Pancreas (tissue), 10 donors: ENCODE measurements around the gene PHKA1. TPM values are rescaled to one million over a fixed set of nuclear protein-coding genes. Genes with fewer than 3 reads are reported as not detected.

Experiments
- ATAC-seq, 4 donors: fragments of 200-7000 bp; cut with Tn5 transposase; one replicate each; pipeline versions ENCODE4 v1.8.0 to v1.9.1; 2020; ENCODE audit warnings: mild to moderate bottlenecking in 4 of 4, moderate library complexity in 4 of 4
- DNase-seq, 6 donors: peaks; one replicate each; pipeline ENCODE4 v3.0.0-alpha.2; 2020
- FAIRE-seq: peaks from 2 replicates; lab custom pipeline; 2012; peaks lifted over from hg19 to GRCh38; lab: Jason Lieb, UNC
- H3K27ac ChIP-seq, 4 donors: fragments of 200-600 bp; sonication (generic); 1 replicate in 3 of 4; 2 replicates in 1 of 4; pipeline versions ENCODE4 v1.5.0 to v1.8.0; 2020
- H3K27me3 ChIP-seq, 4 donors: fragments of 200-600 bp; one replicate each; pipeline ENCODE4 v1.8.0; 2021
- H3K36me3 ChIP-seq, 3 donors: fragments of 200-600 bp; sonication (generic) in 1 of 3; one replicate each; pipeline versions ENCODE4 v1.5.0 to v1.8.0; 2020 to 2021
- H3K4me1 ChIP-seq, 3 donors: fragments of 200-600 bp; one replicate each; pipeline ENCODE4 v1.8.0; 2021
- H3K4me3 ChIP-seq, 4 donors: fragments of 200-600 bp; sonication (generic) in 2 of 4; one replicate each; pipeline versions ENCODE4 v1.5.0 to v1.8.0; 2020 to 2021
- H3K9me3 ChIP-seq, 4 donors: fragments of 200-600 bp; one replicate each; pipeline ENCODE4 v1.8.0; 2021
- WGBS, 2 donors: extraction: QIAGEN DNeasy Blood & Tissue Kit; methylation state at CpG; one replicate each; pipeline ENCODE4 v1.1.7; 2013; 5-methylcytosine and 5-hydroxymethylcytosine counted together
- intact Hi-C, 3 donors: fragments of 100-400 bp; cut with DNase I; formaldehyde crosslinking; loops; one replicate each; pipeline versions ENCODE4 v1.11.1 to v1.14.2; 2022
- polyA plus RNA-seq, 2 donors: library from polyadenylated mRNA; stranded (reverse); fragments of 200-250 nt; gene quantifications; one replicate each; pipeline ENCODE4 v1.2.3, GENCODE V29; 2013
- total RNA-seq, 6 donors: library from RNA; stranded (reverse); fragmentation: NEBNext Ultra II Directional in 4 of 6; extraction: Animal tissue kit (Norgen Biotek cat#: 25700) in 4 of 6; gene quantifications; one replicate each; pipeline versions ENCODE4 v1.2.1 to v1.2.4, GENCODE V29; 2021 to 2023
- TF ChIP-seq, protein P1 (sequence below), 4 donors: fragments of 200-600 bp; sonication (generic) in 3 of 4; IDR thresholded peaks; one replicate each; pipeline versions ENCODE4 v1.5.0 to v1.8.0; 2021; ENCODE audit warnings: antibody characterized with exemption in 4 of 4
- donor health status: healthy with polysubstance abuse.
- donor health status: DM: no; HTN: no; CAD: no; lungs with moderate emphysema.
- donor health status: DM: no; HTN: no; CAD: no.
- donor health status: control.
- donor health status: control.
- donor health status: Bipolar disorder and iron deficiency.
- donor health status: DM: yes; HTN: yes; CAD: no.
- donor health status: DM: no; HTN: no; CAD: no.
- donor health status: DM: no; HTN: no; CAD: no.
- donor health status: DM: yes; HTN: yes; CAD: no.

The PHKA1 gene
- total and polyA plus RNA-seq, 8 donors, result 3.5 to 7.4 (median 5.0) TPM

DNA sequence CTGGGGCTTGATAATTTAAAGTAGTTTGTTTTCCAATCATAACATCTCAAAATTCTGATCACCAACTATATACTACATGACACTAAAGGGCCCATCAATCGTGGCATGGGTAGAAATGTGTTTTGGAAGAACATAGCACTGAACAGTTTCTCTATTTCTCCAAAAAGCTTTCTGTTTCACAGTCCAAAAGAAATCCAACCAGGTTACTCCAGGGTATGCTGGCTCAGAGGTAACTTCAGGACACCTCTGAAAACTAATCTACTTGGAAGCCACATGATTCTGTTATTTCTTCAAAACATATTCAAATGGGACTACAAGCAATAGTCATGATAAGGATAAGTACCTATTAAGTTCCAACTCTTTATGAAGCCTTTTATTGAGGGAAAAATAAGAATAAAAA is 8.3 kb downstream of the PHKA1 start:
- intact Hi-C loops, result no loop called here
- H3K4me1 ChIP-seq, result no peaks in the 10 kb centered on the region
- no peak for ATAC-seq

DNA sequence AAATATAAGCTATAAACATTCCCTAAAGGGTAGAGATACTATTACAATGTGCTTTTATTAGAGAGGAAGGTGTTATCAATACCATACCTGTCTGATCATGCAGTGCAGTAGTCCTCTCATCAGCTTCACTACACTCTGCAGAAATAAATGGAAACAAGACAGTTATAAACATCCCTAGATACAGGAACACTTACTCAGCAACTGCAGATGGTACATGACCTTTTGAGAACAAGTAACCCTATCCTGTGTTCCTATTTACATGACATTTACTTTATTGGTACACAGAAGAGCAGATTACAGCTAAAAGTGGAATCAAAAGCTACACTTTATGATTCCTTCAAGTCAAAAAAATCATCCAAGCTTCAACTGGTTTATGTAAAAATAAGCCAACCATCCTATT is 9.0 kb downstream of the PHKA1 start:
- Histone ChIP-seq H3K9me3 (no peaks in the 10 kb centered on the region), H3K4me3 (no peak overlapping the region), H3K36me3 (no peaks in the 10 kb centered on the region), H3K27ac (no peak overlapping the region), H3K4me1 (no peaks in the 10 kb centered on the region), H3K27me3 (no peaks in the 10 kb centered on the region)
- DNase-seq (no peak), ATAC-seq (no peak), FAIRE-seq (no peak)
- intact Hi-C loops, result no loop called here
- TF ChIP-seq, protein P1, sequence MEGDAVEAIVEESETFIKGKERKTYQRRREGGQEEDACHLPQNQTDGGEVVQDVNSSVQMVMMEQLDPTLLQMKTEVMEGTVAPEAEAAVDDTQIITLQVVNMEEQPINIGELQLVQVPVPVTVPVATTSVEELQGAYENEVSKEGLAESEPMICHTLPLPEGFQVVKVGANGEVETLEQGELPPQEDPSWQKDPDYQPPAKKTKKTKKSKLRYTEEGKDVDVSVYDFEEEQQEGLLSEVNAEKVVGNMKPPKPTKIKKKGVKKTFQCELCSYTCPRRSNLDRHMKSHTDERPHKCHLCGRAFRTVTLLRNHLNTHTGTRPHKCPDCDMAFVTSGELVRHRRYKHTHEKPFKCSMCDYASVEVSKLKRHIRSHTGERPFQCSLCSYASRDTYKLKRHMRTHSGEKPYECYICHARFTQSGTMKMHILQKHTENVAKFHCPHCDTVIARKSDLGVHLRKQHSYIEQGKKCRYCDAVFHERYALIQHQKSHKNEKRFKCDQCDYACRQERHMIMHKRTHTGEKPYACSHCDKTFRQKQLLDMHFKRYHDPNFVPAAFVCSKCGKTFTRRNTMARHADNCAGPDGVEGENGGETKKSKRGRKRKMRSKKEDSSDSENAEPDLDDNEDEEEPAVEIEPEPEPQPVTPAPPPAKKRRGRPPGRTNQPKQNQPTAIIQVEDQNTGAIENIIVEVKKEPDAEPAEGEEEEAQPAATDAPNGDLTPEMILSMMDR (IDR thresholded peaks at IDR 0.05), result no peak

More for the DNA sequence above, 8.3 kb downstream of the PHKA1 start:
- H3K27me3 ChIP-seq, result no peaks in the 10 kb centered on the region
- 59 to 78% methylated on average over 1 of the region's 1 CpG for WGBS, 2 donors
- no peak for DNase-seq
- no peaks in the 10 kb centered on the region for H3K36me3 ChIP-seq
- H3K4me3 ChIP-seq, result no peak overlapping the region
- H3K9me3 ChIP-seq, result no peaks in the 10 kb centered on the region
- H3K27ac ChIP-seq, result no peak overlapping the region
- TF ChIP-seq, protein P1 (IDR thresholded peaks at IDR 0.05), result no peak
- peak; percentile 5 for FAIRE-seq

DNA sequence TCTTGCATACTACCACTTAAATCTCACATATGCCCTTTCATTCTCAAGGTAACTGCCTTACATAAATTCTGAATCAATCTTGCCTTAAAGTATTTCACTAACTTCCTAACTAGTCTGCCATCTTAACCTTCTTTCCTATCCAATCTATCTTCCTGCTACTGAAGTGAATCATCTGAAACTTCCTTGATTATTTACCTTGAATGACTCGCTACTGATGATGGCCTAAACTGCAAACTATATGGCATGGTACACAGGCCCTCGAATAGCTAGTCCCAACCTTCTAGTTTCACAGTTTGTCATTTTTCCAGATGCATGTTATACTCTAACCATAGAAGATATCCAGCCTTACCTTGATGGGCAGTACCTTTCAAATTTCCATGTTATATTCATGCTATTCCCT is 19.9 kb downstream of the PHKA1 start:
- 72 to 89% methylated on average over 2 of the region's 2 CpGs for WGBS, 2 donors
- intact Hi-C loops, result no loop called here

DNA sequence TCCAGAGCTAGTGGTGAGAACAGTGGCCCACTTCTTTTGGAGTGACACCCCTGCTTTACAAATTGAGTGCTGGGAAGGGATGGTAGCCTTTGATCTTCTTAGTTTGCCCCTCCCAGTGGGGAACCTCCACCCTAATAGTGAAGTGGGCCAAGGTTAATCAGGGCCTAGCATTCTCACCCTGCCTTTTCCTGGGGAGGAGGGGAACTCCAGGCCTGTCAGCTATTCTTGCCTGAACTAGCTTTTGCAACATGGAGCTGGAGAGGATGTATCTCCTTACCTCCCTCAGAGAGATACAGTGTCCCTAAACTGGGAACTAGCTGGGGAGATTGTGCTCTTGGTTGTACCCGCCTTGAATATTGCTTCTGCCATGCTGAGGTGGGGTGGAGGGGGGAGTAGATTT is 20.6 kb downstream of the PHKA1 start:
- H3K9me3 ChIP-seq, result no peaks in the 10 kb centered on the region
- no peaks in the 10 kb centered on the region for H3K36me3 ChIP-seq
- no peaks in the 10 kb centered on the region for H3K27me3 ChIP-seq
- 67 to 100% methylated on average over 1 of the region's 1 CpG for WGBS, 2 donors
- intact Hi-C loops, result no loop called here
- FAIRE-seq (no peak), ATAC-seq (no peak), DNase-seq (no peak)
- H3K4me3 ChIP-seq, result no peak overlapping the region
- no peak overlapping the region for H3K27ac ChIP-seq
- no peaks in the 10 kb centered on the region for H3K4me1 ChIP-seq
- TF ChIP-seq, protein P1 (IDR thresholded peaks at IDR 0.05), result no peak

More for the DNA sequence above, 19.9 kb downstream of the PHKA1 start:
- no peak for FAIRE-seq
- Histone ChIP-seq H3K9me3 (no peaks in the 10 kb centered on the region), H3K36me3 (no peaks in the 10 kb centered on the region), H3K27me3 (no peaks in the 10 kb centered on the region), H3K4me1 (no peaks in the 10 kb centered on the region), H3K4me3 (no peak overlapping the region), H3K27ac (no peak overlapping the region)
- TF ChIP-seq, protein P1 (IDR thresholded peaks at IDR 0.05), result no peak
- ATAC-seq, result no peak
- DNase-seq, result no peak

DNA sequence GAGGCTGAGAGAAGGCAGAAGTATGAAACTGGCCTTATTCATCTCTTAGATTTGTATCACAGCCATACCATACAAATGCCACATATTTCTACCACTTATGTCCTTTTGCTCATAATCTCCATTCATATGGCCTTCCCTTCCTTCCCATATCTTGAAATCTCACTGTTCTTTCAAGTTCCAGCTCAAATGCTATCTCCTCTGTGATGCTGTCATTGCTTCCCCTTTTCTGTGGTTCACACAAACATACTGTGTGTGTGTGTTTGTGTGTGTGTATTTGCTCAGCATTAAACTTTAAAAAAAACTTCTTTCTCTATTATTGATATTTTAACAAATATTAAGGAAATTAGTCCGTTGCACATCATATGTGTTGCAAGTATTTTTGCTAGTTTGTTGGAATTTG is 26.7 kb downstream of the PHKA1 start:
- Histone ChIP-seq H3K4me1 (peaks cover 0 to 9% (median 0%) of the 10 kb centered on the region in 3 donors), H3K9me3 (no peaks in the 10 kb centered on the region), H3K27me3 (no peaks in the 10 kb centered on the region), H3K27ac (no peak overlapping the region), H3K4me3 (no peak overlapping the region), H3K36me3 (no peaks in the 10 kb centered on the region)
- no peak for DNase-seq
- intact Hi-C loops, result no loop called here
- no peak for ATAC-seq
- FAIRE-seq, result no peak
- 59 to 97% methylated on average over 1 of the region's 1 CpG for WGBS, 2 donors
- TF ChIP-seq, protein P1 (IDR thresholded peaks at IDR 0.05), result no peak
